MM.1S (cell line): ENCODE measurements around the gene DTX3.

Experiments
- EZH2 ChIP-seq: fragments of 300-600 bp; sonication (generic); optimal IDR thresholded peaks from 2 replicates; pipeline ENCODE3; 2017; ENCODE audit warnings: low read depth, mild to moderate bottlenecking, antibody characterized with exemption, low read length, mixed read lengths
- TF ChIP-seq, protein P1 (sequence below): fragments of 300-600 bp; sonication (generic); IDR thresholded peaks from 2 replicates; pipeline ENCODE4 v1.5.1; 2016; ENCODE audit warnings: antibody characterized with exemption, low read length, mixed read lengths

DNA sequence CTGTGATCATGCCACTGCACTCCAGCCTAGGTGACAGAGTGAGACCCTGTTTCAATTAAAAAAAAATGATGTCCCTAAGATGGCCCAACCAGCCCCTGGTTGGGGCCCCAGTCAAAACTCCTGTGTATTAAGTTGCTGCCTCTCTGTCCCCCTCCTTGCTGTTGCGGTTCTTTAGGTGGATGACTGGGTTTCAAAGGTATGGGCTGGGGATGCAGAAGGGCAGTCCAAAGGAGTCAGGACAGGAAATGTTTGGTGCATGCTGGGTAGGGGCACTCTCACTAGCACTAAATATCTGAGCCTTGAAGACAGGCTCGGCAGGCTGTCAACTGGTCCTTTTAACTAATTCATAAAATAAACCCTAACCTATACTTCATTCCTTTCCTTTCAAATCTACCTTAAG lies 25.6 kb upstream of the DTX3 start:
- TF ChIP-seq, protein P1, sequence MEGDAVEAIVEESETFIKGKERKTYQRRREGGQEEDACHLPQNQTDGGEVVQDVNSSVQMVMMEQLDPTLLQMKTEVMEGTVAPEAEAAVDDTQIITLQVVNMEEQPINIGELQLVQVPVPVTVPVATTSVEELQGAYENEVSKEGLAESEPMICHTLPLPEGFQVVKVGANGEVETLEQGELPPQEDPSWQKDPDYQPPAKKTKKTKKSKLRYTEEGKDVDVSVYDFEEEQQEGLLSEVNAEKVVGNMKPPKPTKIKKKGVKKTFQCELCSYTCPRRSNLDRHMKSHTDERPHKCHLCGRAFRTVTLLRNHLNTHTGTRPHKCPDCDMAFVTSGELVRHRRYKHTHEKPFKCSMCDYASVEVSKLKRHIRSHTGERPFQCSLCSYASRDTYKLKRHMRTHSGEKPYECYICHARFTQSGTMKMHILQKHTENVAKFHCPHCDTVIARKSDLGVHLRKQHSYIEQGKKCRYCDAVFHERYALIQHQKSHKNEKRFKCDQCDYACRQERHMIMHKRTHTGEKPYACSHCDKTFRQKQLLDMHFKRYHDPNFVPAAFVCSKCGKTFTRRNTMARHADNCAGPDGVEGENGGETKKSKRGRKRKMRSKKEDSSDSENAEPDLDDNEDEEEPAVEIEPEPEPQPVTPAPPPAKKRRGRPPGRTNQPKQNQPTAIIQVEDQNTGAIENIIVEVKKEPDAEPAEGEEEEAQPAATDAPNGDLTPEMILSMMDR: no peak
- TF ChIP-seq EZH2: no peak
